Endothelial cell of umbilical vein (primary cell): ENCODE results near the gene GDNF. TPM values are rescaled to one million over a fixed set of nuclear protein-coding genes. Genes with fewer than 3 reads are reported as not detected.

Experiments
- BruUV-seq: library from RNA; stranded (reverse); fragments of 400-500 nt; replicated peaks from 2 replicates; lab custom pipeline; 2021; lab: Mats Ljungman, UMichigan
- CTCF ChIA-PET: fragments of 300-600, 350-600 bp; sonication (Branson Sonifier 250); formaldehyde crosslinking; loops from one replicate; lab custom pipeline; 2021; ENCODE audit warnings: antibody characterized with exemption, inconsistent platforms; lab: Charles Lee
- POLR2A ChIA-PET: fragments of 300-600, 350-600 bp; sonication (Branson Sonifier 250); formaldehyde crosslinking; loops from one replicate; lab custom pipeline; 2021; ENCODE audit warnings: antibody characterized with exemption, inconsistent platforms; lab: Charles Lee
- DNase-seq: peaks from one replicate; pipeline ENCODE4 v3.0.0-alpha.2; 2011; ENCODE audit warnings: low read depth, low spot score
- FAIRE-seq: peaks from 2 replicates; lab custom pipeline; 2011; peaks lifted over from hg19 to GRCh38; lab: Jason Lieb, UNC
- H2AFZ ChIP-seq: 2 replicates; pipeline ENCODE4 v1.6.0; 2012; ENCODE audit warnings: low read depth, low read length, control low read depth, inconsistent platforms
- H3K27ac ChIP-seq: 2 replicates; pipeline ENCODE4 v1.5.1; 2011; ENCODE audit warnings: low read depth, mild to moderate bottlenecking, control low read depth, low read length, moderate library complexity; ENCODE audit not compliant: insufficient read depth
- H3K27me3 ChIP-seq, 2 experiments: 2 replicates each; pipeline versions ENCODE4 v1.6.0 to v1.6.1; 2011; ENCODE audit warnings: low read length in 2 of 2, mixed read lengths in 1 of 2; ENCODE audit not compliant: control insufficient read depth in 2 of 2, insufficient read depth in 2 of 2
- H3K36me3 ChIP-seq, 2 experiments: 2 replicates in 1 of 2; 3 replicates in 1 of 2; pipeline ENCODE4 v1.5.1; 2011; ENCODE audit warnings: low read length in 2 of 2, mild to moderate bottlenecking in 1 of 2, moderate library complexity in 1 of 2; ENCODE audit not compliant: control insufficient read depth in 2 of 2, insufficient read depth in 2 of 2; ENCODE audit errors: extremely low read depth in 1 of 2
- H3K4me1 ChIP-seq: 3 replicates; pipeline ENCODE4 v1.5.1; 2011; ENCODE audit warnings: mild to moderate bottlenecking, low read length; ENCODE audit not compliant: control insufficient read depth, insufficient read depth; ENCODE audit errors: extremely low read depth
- H3K4me2 ChIP-seq: 2 replicates; pipeline ENCODE4 v1.6.1; 2011; ENCODE audit warnings: low read length, control low read depth, mixed read lengths; ENCODE audit not compliant: insufficient read depth
- H3K4me3 ChIP-seq, 3 experiments: fragments of 200-600 bp in 1 of 3; sonication (generic), shearing (Covaris generic) in 1 of 3; replicated peaks in 1 of 3; 2 replicates each; pipeline ENCODE4 v1.5.1; 2011 to 2016; ENCODE audit warnings: control low read depth in 3 of 3, low read length in 3 of 3, mild to moderate bottlenecking in 2 of 3, inconsistent platforms in 1 of 3, low read depth in 1 of 3, moderate library complexity in 1 of 3; ENCODE audit not compliant: insufficient read depth in 1 of 3
- H3K79me2 ChIP-seq: 2 replicates; pipeline ENCODE4 v1.6.0; 2012; ENCODE audit warnings: low read length, inconsistent platforms; ENCODE audit not compliant: control insufficient read depth, insufficient read depth
- H3K9ac ChIP-seq: replicated peaks from 2 replicates; pipeline ENCODE3; 2011; ENCODE audit warnings: low read length, control low read depth; ENCODE audit not compliant: insufficient read depth; ENCODE audit errors: extremely low read depth
- H3K9me1 ChIP-seq: replicated peaks from 3 replicates; pipeline ENCODE4 v1.6.0; 2011; ENCODE audit warnings: mild to moderate bottlenecking, low read length; ENCODE audit not compliant: control insufficient read depth, insufficient read depth; ENCODE audit errors: extremely low read depth
- H3K9me3 ChIP-seq: replicated peaks from 2 replicates; pipeline ENCODE4 v1.5.1; 2012; ENCODE audit warnings: low read length, inconsistent platforms; ENCODE audit not compliant: control insufficient read depth, insufficient read depth
- H4K20me1 ChIP-seq: replicated peaks from 2 replicates; pipeline ENCODE3; 2011; ENCODE audit warnings: mild to moderate bottlenecking, low read length; ENCODE audit not compliant: control insufficient read depth, insufficient read depth; ENCODE audit errors: extremely low read depth
- CTCF ChIP-seq, 2 donors: IDR thresholded peaks; 1 replicate in 1 of 2; 2 replicates in 1 of 2; pipeline ENCODE4 v1.5.1; 2011; ENCODE audit warnings: low read length in 2 of 2, mild to moderate bottlenecking in 2 of 2, moderate library complexity in 2 of 2, control low read depth in 1 of 2, inconsistent platforms in 1 of 2, low read depth in 1 of 2; ENCODE audit not compliant: insufficient read depth in 1 of 2; ENCODE audit errors: extremely low read depth in 1 of 2
- EZH2 ChIP-seq: IDR thresholded peaks from 2 replicates; pipeline ENCODE4 v1.6.1; 2012; ENCODE audit warnings: borderline replicate concordance, low read depth, mild to moderate bottlenecking, moderate library complexity, low read length, inconsistent platforms; ENCODE audit not compliant: severe bottlenecking
- GATA2 ChIP-seq: IDR thresholded peaks from 2 replicates; pipeline ENCODE4 v1.7.0; 2011; ENCODE audit warnings: low read depth, mild to moderate bottlenecking, moderate library complexity, mixed read lengths, low read length; ENCODE audit not compliant: insufficient read length, insufficient read depth
- MYC ChIP-seq: IDR thresholded peaks from one replicate; pipeline ENCODE4 v1.6.1; 2011; ENCODE audit warnings: mild to moderate bottlenecking, low read depth, low read length
- dilution Hi-C: fragments of 300-500 bp; cut with MboI; formaldehyde crosslinking; loops from one replicate; pipeline ENCODE4 v1.15.0; 2019; ENCODE audit warnings: low sequenced_read_pairs; ENCODE audit not compliant: extremely low pct_ligation_motif_present
- intact Hi-C: fragments of 100-400 bp; cut with micrococcal nuclease; formaldehyde crosslinking; loops from one replicate; pipeline ENCODE4 v1.10.0; 2022
- polyA plus RNA-seq, 4 experiments: library from polyadenylated mRNA; depleted of rRNA in 3 of 4; stranded (reverse) in 3 of 4; unstranded in 1 of 4; fragments of >200 nt; gene quantifications; 2 replicates each; pipeline versions ENCODE4 v1.2.1 to v1.2.3, GENCODE V29; 2011 to 2012; ENCODE audit warnings: missing spikeins in 1 of 4
- total RNA-seq: library from RNA; stranded (reverse); gene quantifications from 2 replicates; pipeline ENCODE4 v1.2.3, GENCODE V29; 2021

The GDNF gene
- total and polyA plus RNA-seq, 2 donors (not counting 3 experiments of a cell fraction or from before 2014, with no cell fraction given), result not detected

- FAIRE-seq, result peak; percentile 72
- no peak for TF ChIP-seq MYC
- peak; percentile 68 to 86 for TF ChIP-seq CTCF (IDR thresholded peaks at IDR 0.05; ENCODE audit: extremely low read depth in 1 of 2, insufficient read depth in 1 of 2, low read depth in 1 of 2, low read length in 2 of 2)
- no peak for TF ChIP-seq GATA2
- TF ChIP-seq EZH2, result peak; percentile 52
- ChIA-PET POLR2A (no interaction called here), CTCF (interaction anchor here (1.3 to 3.1 kb wide), 8 partner anchors 14 to 425 kb away, joined by 3 to 58 read pairs (median 4); no protein-coding TSS in a partner anchor)
- intact Hi-C loops, result loop anchor here (1.0 to 5.0 kb wide), 3 partner anchors 120 to 424 kb away; no protein-coding TSS in a partner anchor
- H3K9me3 ChIP-seq, result no peaks in the 10 kb centered on the region
- H3K4me2 ChIP-seq, result peak overlapping the region; percentile 52
- peak overlapping the region in 1 of 3 experiments; percentile 14 for H3K4me3 ChIP-seq
- no TSS peak for BruUV-seq
- H4K20me1 ChIP-seq, result no peaks in the 10 kb centered on the region
- dilution Hi-C loops, result no loop called here
- no peaks in the 10 kb centered on the region for H3K36me3 ChIP-seq
- H3K27ac ChIP-seq, result no peak overlapping the region
- H3K9ac ChIP-seq, result no peak overlapping the region
- peak overlapping the region; percentile 7 for H2AFZ ChIP-seq
- H3K9me1 ChIP-seq, result no peaks in the 10 kb centered on the region
- no peaks in the 10 kb centered on the region for H3K79me2 ChIP-seq
- peaks cover 84 to 96% of the 10 kb centered on the region in 2 experiments for H3K27me3 ChIP-seq
- H3K4me1 ChIP-seq, result peaks cover 24% of the 10 kb centered on the region
- peak; percentile 57 for DNase-seq
Measured at GRCh38 chr5:37837414-37838032, 2.3 kb downstream of the GDNF start.
